Fibroblast of mammary gland (primary cell): Measurements from ENCODE around the gene PHACTR1.

ENCODE experiments used
- DNase-seq: peaks from one replicate; pipeline ENCODE4 v3.0.0-alpha.2; 2010; ENCODE audit warnings: low read depth
- H3K4me3 ChIP-seq: 2 replicates; pipeline ENCODE4 v1.5.1; 2011; ENCODE audit warnings: low read depth, mild to moderate bottlenecking, low read length, moderate library complexity; ENCODE audit not compliant: control insufficient read depth
- CTCF ChIP-seq: conservative IDR thresholded peaks from 2 replicates; pipeline ENCODE4 v1.5.1; 2011; ENCODE audit warnings: low read depth, low read length, inconsistent platforms; ENCODE audit not compliant: control insufficient read depth, insufficient read depth

The PHACTR1 gene

GRCh38 chr6:13294499-13295069, 578.0 kb downstream of the PHACTR1 start:
- no peak overlapping the region for H3K4me3 ChIP-seq
- TF ChIP-seq CTCF: no peak
- DNase-seq: no peak

GRCh38 chr6:13295576-13295975, 579.0 kb downstream of the PHACTR1 start:
- H3K4me3 ChIP-seq: no peak overlapping the region
- no peak for DNase-seq
- TF ChIP-seq CTCF: no peak

- DNase-seq: no peak
- TF ChIP-seq CTCF: no peak
- H3K4me3 ChIP-seq: no peak overlapping the region
Observed at GRCh38 chr6:13296536-13296997, 580.0 kb downstream of the PHACTR1 start.

- DNase-seq: no peak
- no peak overlapping the region for H3K4me3 ChIP-seq
- no peak for TF ChIP-seq CTCF
Observed at GRCh38 chr6:13297391-13297790, 580.8 kb downstream of the PHACTR1 start.

GRCh38 chr6:13298446-13298845, 581.9 kb downstream of the PHACTR1 start:
- DNase-seq: no peak
- TF ChIP-seq CTCF: no peak
- H3K4me3 ChIP-seq: no peak overlapping the region

GRCh38 chr6:13299403-13299821, 582.8 kb downstream of the PHACTR1 start:
- DNase-seq: no peak
- no peak for TF ChIP-seq CTCF
- no peak overlapping the region for H3K4me3 ChIP-seq

GRCh38 chr6:13299918-13300317, 583.4 kb downstream of the PHACTR1 start:
- no peak for TF ChIP-seq CTCF
- DNase-seq: no peak

More at GRCh38 chr6:13299918-13300317, 583.4 kb downstream of the PHACTR1 start:
- H3K4me3 ChIP-seq: no peak overlapping the region
